ENCODE results near the gene ITFG2. TPM values are rescaled to one million over a fixed set of nuclear protein-coding genes. Genes with fewer than 3 reads are reported as not detected.
A peak's percentile ranks its signal among the peaks of the same experiment; 100 is the strongest.

ITFG2 gene
- total RNA-seq, 1 experiment from 2014 or later = 23.9 TPM

- TF ChIP-seq ESRRA (CRISPR knock-in tag; IDR thresholded peaks at IDR 0.05; ENCODE audit: borderline replicate concordance) (peak; percentile 46; the same call in 1 of the 2 replicates), RELA (CRISPR knock-in tag; IDR thresholded peaks at IDR 0.05; ENCODE audit: borderline replicate concordance) (peak; percentile 63; the same call in 1 of the 2 replicates), AFF4 (CRISPR knock-in tag; IDR thresholded peaks at IDR 0.05; ENCODE audit: borderline replicate concordance) (no peak), TCF7 (CRISPR knock-in tag; IDR thresholded peaks at IDR 0.05; ENCODE audit: low read depth) (no peak)
Observed at GRCh38 chr12:2795291-2796186, 16.9 kb upstream of the ITFG2 start (continued).

DNA sequence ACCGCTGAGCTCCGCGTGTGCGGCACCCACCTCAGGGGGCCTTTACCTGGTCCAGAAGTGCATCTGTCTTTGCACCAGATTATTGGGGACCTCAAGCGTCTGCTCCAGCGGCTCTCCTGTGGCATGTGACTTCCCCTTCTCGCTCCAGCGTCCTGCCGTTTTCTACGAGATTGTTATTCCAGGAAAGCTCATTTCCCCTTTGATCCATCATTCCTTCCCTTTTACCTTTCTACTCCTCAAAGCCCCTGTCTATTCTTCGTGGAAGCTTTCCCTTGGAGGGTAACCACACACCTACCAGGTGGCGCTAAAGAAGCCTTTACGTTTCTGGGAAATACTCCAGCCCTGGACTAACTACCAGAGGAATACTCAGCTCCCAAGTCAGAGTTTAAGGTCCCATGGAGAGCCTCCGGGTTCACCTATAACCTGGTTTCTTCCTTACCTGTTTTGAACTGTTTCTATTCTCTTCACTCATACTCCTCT lies 16.2 kb upstream of the ITFG2 start:
- POLR2A ChIA-PET = interaction anchor here (0.6 to 1.2 kb wide), 9 partner anchors 9 to 168 kb away, joined by 3 to 8 read pairs (median 4); no protein-coding TSS in a partner anchor
- DNase-seq (ENCODE audit: low spot score) (no peak), ATAC-seq (peak; percentile 9)
- peaks cover 36% of the 10 kb centered on the region for H3K4me1 Mint-ChIP-seq
- no peaks in the 10 kb centered on the region for H3K9me3 Mint-ChIP-seq
- peak overlapping the region; percentile 84 for H3K4me3 Mint-ChIP-seq
- H3K27ac Mint-ChIP-seq = peak overlapping the region; percentile 63
- H3K36me3 Mint-ChIP-seq = peaks cover 52% of the 10 kb centered on the region
- H3K27me3 Mint-ChIP-seq (ENCODE audit: low read depth) = no peaks in the 10 kb centered on the region
- CTCF ChIA-PET = interaction anchor here (0.6 to 3.4 kb wide), 22 partner anchors 11 to 277 kb away, joined by 3 to 31 read pairs (median 5); partner anchors contain the start of gene ITFG2
- TF ChIP-seq, protein P1, sequence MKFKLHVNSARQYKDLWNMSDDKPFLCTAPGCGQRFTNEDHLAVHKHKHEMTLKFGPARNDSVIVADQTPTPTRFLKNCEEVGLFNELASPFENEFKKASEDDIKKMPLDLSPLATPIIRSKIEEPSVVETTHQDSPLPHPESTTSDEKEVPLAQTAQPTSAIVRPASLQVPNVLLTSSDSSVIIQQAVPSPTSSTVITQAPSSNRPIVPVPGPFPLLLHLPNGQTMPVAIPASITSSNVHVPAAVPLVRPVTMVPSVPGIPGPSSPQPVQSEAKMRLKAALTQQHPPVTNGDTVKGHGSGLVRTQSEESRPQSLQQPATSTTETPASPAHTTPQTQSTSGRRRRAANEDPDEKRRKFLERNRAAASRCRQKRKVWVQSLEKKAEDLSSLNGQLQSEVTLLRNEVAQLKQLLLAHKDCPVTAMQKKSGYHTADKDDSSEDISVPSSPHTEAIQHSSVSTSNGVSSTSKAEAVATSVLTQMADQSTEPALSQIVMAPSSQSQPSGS (CRISPR knock-in tag; IDR thresholded peaks at IDR 0.05; ENCODE audit: borderline replicate concordance, low read depth) = no peak
- TF ChIP-seq JAZF1 (CRISPR knock-in tag; IDR thresholded peaks at IDR 0.05) = no peak
- no peak for TF ChIP-seq ATF6 (CRISPR knock-in tag; IDR thresholded peaks at IDR 0.05)
- TF ChIP-seq ARID4B (CRISPR knock-in tag; IDR thresholded peaks at IDR 0.05; ENCODE audit: borderline replicate concordance) = no peak
- no peak for TF ChIP-seq PRRX2 (CRISPR knock-in tag; IDR thresholded peaks at IDR 0.05)
- TF ChIP-seq NFYB (CRISPR knock-in tag; conservative IDR thresholded peaks at IDR 0.05; ENCODE audit: low read depth) = no peak
- no peak for TF ChIP-seq NR1H2 (CRISPR knock-in tag; IDR thresholded peaks at IDR 0.05)
- TF ChIP-seq NFE2L1 (CRISPR knock-in tag; IDR thresholded peaks at IDR 0.05) = no peak
- TF ChIP-seq ESRRA (CRISPR knock-in tag; IDR thresholded peaks at IDR 0.05; ENCODE audit: borderline replicate concordance) = no peak
- no peak for TF ChIP-seq ELF4 (CRISPR knock-in tag; IDR thresholded peaks at IDR 0.05; ENCODE audit: low read depth)
- no peak for TF ChIP-seq ZNF671 (CRISPR knock-in tag; IDR thresholded peaks at IDR 0.05)
- no peak for TF ChIP-seq ZNF317 (CRISPR knock-in tag; IDR thresholded peaks at IDR 0.05; ENCODE audit: borderline replicate concordance, low read depth)
- TF ChIP-seq, protein P2, sequence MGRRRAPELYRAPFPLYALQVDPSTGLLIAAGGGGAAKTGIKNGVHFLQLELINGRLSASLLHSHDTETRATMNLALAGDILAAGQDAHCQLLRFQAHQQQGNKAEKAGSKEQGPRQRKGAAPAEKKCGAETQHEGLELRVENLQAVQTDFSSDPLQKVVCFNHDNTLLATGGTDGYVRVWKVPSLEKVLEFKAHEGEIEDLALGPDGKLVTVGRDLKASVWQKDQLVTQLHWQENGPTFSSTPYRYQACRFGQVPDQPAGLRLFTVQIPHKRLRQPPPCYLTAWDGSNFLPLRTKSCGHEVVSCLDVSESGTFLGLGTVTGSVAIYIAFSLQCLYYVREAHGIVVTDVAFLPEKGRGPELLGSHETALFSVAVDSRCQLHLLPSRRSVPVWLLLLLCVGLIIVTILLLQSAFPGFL (CRISPR knock-in tag; IDR thresholded peaks at IDR 0.05; ENCODE audit: borderline replicate concordance) = no peak
- TF ChIP-seq, protein P3, sequence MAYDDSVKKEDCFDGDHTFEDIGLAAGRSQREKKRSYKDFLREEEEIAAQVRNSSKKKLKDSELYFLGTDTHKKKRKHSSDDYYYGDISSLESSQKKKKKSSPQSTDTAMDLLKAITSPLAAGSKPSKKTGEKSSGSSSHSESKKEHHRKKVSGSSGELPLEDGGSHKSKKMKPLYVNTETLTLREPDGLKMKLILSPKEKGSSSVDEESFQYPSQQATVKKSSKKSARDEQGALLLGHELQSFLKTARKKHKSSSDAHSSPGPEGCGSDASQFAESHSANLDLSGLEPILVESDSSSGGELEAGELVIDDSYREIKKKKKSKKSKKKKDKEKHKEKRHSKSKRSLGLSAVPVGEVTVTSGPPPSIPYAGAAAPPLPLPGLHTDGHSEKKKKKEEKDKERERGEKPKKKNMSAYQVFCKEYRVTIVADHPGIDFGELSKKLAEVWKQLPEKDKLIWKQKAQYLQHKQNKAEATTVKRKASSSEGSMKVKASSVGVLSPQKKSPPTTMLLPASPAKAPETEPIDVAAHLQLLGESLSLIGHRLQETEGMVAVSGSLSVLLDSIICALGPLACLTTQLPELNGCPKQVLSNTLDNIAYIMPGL (CRISPR knock-in tag; IDR thresholded peaks at IDR 0.05) = no peak
- TF ChIP-seq CBFB (CRISPR knock-in tag; IDR thresholded peaks at IDR 0.05; ENCODE audit: low read depth) = no peak
- no peak for TF ChIP-seq NR2C2 (CRISPR knock-in tag; IDR thresholded peaks at IDR 0.05)

Data from WTC11 (cell line).